T-cell (primary cell): ENCODE data around the gene KCTD19. TPM values are rescaled to one million over a fixed set of nuclear protein-coding genes. Genes with fewer than 3 reads are reported as not detected.

Experiments
- ATAC-seq, 4 experiments: fragments of 200-7000 bp in 3 of 4; fragments of 150-1000 bp in 1 of 4; cut with Tn5 transposase; replicated peaks in 1 of 4; 1 replicate in 3 of 4; 2 replicates in 1 of 4; pipeline ENCODE4 v1.10.0; 2021; ENCODE audit warnings: moderate library complexity in 3 of 4, mild to moderate bottlenecking in 2 of 4, moderate number of reproducible peaks in 1 of 4
- CTCF ChIA-PET, 2 donors: fragments of 300-600 bp; sonication (Branson Sonifier 250); formaldehyde crosslinking; loops; one replicate each; lab custom pipeline; 2022; ENCODE audit warnings: antibody characterized with exemption in 2 of 2; lab: Charles Lee
- POLR2A ChIA-PET, 2 donors: fragments of 300-600 bp; sonication (Branson Sonifier 250); formaldehyde crosslinking; loops; one replicate each; lab custom pipeline; 2022; ENCODE audit warnings: antibody characterized with exemption in 2 of 2; lab: Charles Lee
- DNase-seq, 35 experiments: peaks; one replicate each; pipeline versions ENCODE4 v3.0.0 to v3.0.0-alpha.2; 2013 to 2023
- H3K27ac ChIP-seq: one replicate; pipeline ENCODE4 v1.5.1; 2013; ENCODE audit warnings: low read length
- H3K27me3 ChIP-seq, 2 experiments: replicated peaks in 1 of 2; 1 replicate in 1 of 2; 2 replicates in 1 of 2; pipeline versions ENCODE4 v1.6.1 to v1.7.0; 2013; ENCODE audit warnings: low read length in 1 of 2, mixed read lengths in 1 of 2; ENCODE audit not compliant: control insufficient read depth in 2 of 2, insufficient read depth in 2 of 2; ENCODE audit errors: extremely low read depth in 1 of 2
- H3K36me3 ChIP-seq, 2 donors: 1 replicate in 1 of 2; 2 replicates in 1 of 2; pipeline versions ENCODE4 v1.6.1 to v1.7.0; 2013; ENCODE audit warnings: low read length in 1 of 2; ENCODE audit not compliant: control insufficient read depth in 2 of 2, insufficient read depth in 1 of 2; ENCODE audit errors: extremely low read depth in 1 of 2
- H3K4me1 ChIP-seq, 2 experiments: 1 replicate in 1 of 2; 2 replicates in 1 of 2; pipeline versions ENCODE4 v1.6.1 to v1.7.0; 2013; ENCODE audit warnings: low read length in 2 of 2, mixed read lengths in 1 of 2; ENCODE audit not compliant: insufficient read depth in 2 of 2, control insufficient read depth in 1 of 2; ENCODE audit errors: extremely low read depth in 1 of 2
- H3K4me3 ChIP-seq, 2 donors: 1 replicate in 1 of 2; 2 replicates in 1 of 2; pipeline versions ENCODE4 v1.5.1 to v1.7.0; 2013; ENCODE audit warnings: mild to moderate bottlenecking in 2 of 2, low read length in 1 of 2, moderate library complexity in 1 of 2; ENCODE audit not compliant: control insufficient read depth in 1 of 2; ENCODE audit errors: extremely low read depth in 1 of 2
- H3K9me3 ChIP-seq: 2 replicates; pipeline ENCODE4 v1.7.0; 2013
- H3K27ac Mint-ChIP-seq, 2 donors: one replicate each; pipeline ENCODE4 v1.8.0; 2020 to 2021; ENCODE audit warnings: mild to moderate bottlenecking in 2 of 2, mixed read lengths in 2 of 2
- H3K27me3 Mint-ChIP-seq, 2 donors: one replicate each; pipeline ENCODE4 v1.8.0; 2021 to 2022; ENCODE audit warnings: mixed read lengths in 2 of 2
- H3K36me3 Mint-ChIP-seq: one replicate; pipeline ENCODE4 v1.8.0; 2021; ENCODE audit warnings: mixed read lengths
- H3K4me1 Mint-ChIP-seq, 3 donors: one replicate each; pipeline ENCODE4 v1.8.0; 2020 to 2022; ENCODE audit warnings: mixed read lengths in 3 of 3, mild to moderate bottlenecking in 1 of 3
- H3K4me3 Mint-ChIP-seq, 3 donors: one replicate each; pipeline ENCODE4 v1.8.0; 2020 to 2022; ENCODE audit warnings: mild to moderate bottlenecking in 3 of 3, mixed read lengths in 3 of 3, moderate library complexity in 3 of 3
- H3K9me3 Mint-ChIP-seq, 3 donors: one replicate each; pipeline ENCODE4 v1.8.0; 2020 to 2022; ENCODE audit warnings: mixed read lengths in 3 of 3
- WGBS: methylation state at CpG from one replicate; pipeline ENCODE4 v1.1.5; 2013; ENCODE audit warnings: missing lambda C conversion rate; ENCODE audit not compliant: insufficient coverage; 5-methylcytosine and 5-hydroxymethylcytosine counted together
- total RNA-seq, 35 experiments: library from RNA in 6 of 35; stranded (reverse) in 6 of 35; fragments of 120-200 nt in 1 of 35; gene quantifications; one replicate each; pipeline versions ENCODE4 v1.2.1 to v1.2.4 and lab custom pipeline; 2013 to 2026

The KCTD19 gene
- total RNA-seq, 5 donors from 2014 or later (not counting 1 experiment from before 2014, with no cell fraction given): not detected

DNA sequence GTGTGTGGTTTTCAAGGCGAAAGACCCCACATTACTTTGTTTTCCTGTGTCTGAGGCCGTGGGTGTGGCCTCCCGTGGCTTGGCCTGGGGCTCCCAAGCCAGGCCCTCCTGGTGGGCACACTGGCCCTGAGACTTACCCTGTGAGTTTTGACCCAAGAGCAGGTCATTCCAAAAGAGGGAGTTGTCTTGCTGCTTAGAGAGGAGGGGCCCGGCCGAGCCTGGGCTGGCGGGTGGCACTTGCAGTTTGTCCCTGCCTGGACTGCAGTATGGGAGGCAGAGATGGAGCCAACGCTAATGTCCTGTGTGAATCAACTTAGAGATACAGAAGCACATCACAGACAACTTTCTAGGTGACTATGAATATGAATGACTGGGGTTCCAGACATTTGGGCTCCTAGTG is 24.5 kb downstream of the KCTD19 start:
- WGBS: 93% methylated on average over 3 of the region's 7 CpGs

GRCh38 chr16:67301080-67301782 is 25.3 kb downstream of the KCTD19 start:
- CTCF ChIA-PET: no interaction called here
- Mint-ChIP-seq H3K4me3 (no peak overlapping the region), H3K36me3 (no peaks in the 10 kb centered on the region), H3K9me3 (no peaks in the 10 kb centered on the region), H3K27me3 (peaks cover 5 to 8% of the 10 kb centered on the region in 2 donors), H3K4me1 (no peaks in the 10 kb centered on the region), H3K27ac (no peak overlapping the region)
- H3K27ac ChIP-seq: no peak overlapping the region
- no peaks in the 10 kb centered on the region for H3K36me3 ChIP-seq
- H3K9me3 ChIP-seq: no peaks in the 10 kb centered on the region
- 86% methylated on average over 2 of the region's 11 CpGs for WGBS
- no peaks in the 10 kb centered on the region for H3K4me1 ChIP-seq
- peaks cover 0 to 23% of the 10 kb centered on the region in 2 experiments for H3K27me3 ChIP-seq
- POLR2A ChIA-PET: no interaction called here
- no peak overlapping the region for H3K4me3 ChIP-seq
- no peak for DNase-seq
- no peak for ATAC-seq

More for the DNA sequence above, 24.5 kb downstream of the KCTD19 start:
- no peaks in the 10 kb centered on the region for H3K4me1 ChIP-seq
- H3K27me3 ChIP-seq: peaks cover 0 to 23% of the 10 kb centered on the region in 2 experiments
- H3K36me3 Mint-ChIP-seq: no peaks in the 10 kb centered on the region
- no peak overlapping the region for H3K27ac Mint-ChIP-seq
- no peaks in the 10 kb centered on the region for H3K36me3 ChIP-seq
- CTCF ChIA-PET: no interaction called here
- H3K4me3 Mint-ChIP-seq: no peak overlapping the region
- no peaks in the 10 kb centered on the region for H3K9me3 Mint-ChIP-seq
- ATAC-seq (no peak), DNase-seq (no peak)
- no peaks in the 10 kb centered on the region for H3K9me3 ChIP-seq
- POLR2A ChIA-PET: interaction anchor here in 1 of 2 donors (0.7 kb wide), 1 partner anchor 1083 kb away, joined by 3 read pairs; no protein-coding TSS in a partner anchor
- H3K4me3 ChIP-seq: no peak overlapping the region
- no peaks in the 10 kb centered on the region for H3K4me1 Mint-ChIP-seq
- H3K27me3 Mint-ChIP-seq: peaks cover 6 to 12% of the 10 kb centered on the region in 2 donors
- no peak overlapping the region for H3K27ac ChIP-seq

DNA sequence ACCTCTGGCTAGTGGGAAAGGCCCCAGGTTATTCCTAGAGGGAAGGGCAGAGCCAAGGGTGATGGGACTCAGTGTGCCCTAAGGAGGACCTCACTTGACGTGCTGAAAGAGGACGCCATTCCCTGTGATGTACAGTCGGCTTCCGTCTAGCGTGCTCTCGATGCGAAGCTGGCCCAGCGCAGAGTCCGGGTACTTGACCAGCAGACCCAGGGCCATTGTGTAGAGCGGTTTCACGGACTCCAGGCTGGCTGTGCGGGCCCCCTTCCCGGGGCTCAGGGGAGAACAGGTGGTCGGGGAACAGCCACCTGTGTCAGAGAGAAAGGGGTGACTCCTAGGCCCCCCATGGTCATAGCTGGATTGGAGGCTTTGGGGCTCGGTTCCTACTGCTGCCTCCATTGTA is 27.3 kb downstream of the KCTD19 start:
- WGBS: 90% methylated on average over 13 of the region's 15 CpGs
- ChIA-PET POLR2A (interaction anchor here in 1 of 2 donors (0.5 kb wide), 1 partner anchor 14 kb away, joined by 3 read pairs; no protein-coding TSS in a partner anchor), CTCF (no interaction called here)
- Histone ChIP-seq H3K9me3 (no peaks in the 10 kb centered on the region), H3K4me1 (peaks cover 0 to 4% of the 10 kb centered on the region in 2 experiments), H3K27ac (no peak overlapping the region), H3K4me3 (no peak overlapping the region), H3K27me3 (peaks cover 0 to 23% of the 10 kb centered on the region in 2 experiments), H3K36me3 (no peaks in the 10 kb centered on the region)
- DNase-seq (no peak), ATAC-seq (no peak)
- H3K4me3 Mint-ChIP-seq: no peak overlapping the region
- H3K27ac Mint-ChIP-seq: no peak overlapping the region
- H3K9me3 Mint-ChIP-seq: no peaks in the 10 kb centered on the region
- H3K4me1 Mint-ChIP-seq: no peaks in the 10 kb centered on the region
- no peaks in the 10 kb centered on the region for H3K36me3 Mint-ChIP-seq
- H3K27me3 Mint-ChIP-seq: peaks cover 4 to 5% of the 10 kb centered on the region in 2 donors

DNA sequence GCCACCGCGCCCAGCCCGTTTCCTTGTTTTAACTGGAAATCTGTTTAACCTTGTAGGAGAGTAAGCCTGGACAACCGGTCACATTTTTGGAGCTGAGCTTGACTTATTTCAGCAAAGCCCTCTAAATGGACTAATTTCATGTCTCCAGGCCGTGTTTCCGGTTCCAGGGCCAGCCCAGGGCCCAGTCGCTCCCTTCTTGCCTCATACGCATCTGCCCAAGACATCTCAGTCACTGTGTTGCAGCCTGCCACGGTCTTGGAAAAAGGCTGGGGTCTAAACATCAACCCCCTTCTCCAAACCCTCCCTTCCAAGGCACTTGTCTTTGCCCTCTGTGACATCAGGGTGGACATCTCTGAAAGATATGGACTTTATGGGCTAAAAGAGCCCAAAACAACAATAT is 28.3 kb downstream of the KCTD19 start:
- Mint-ChIP-seq H3K27ac (no peak overlapping the region), H3K27me3 (peaks cover 4 to 5% of the 10 kb centered on the region in 2 donors), H3K9me3 (no peaks in the 10 kb centered on the region), H3K4me1 (peaks cover 0 to 1% (median 0%) of the 10 kb centered on the region in 3 donors), H3K4me3 (no peak overlapping the region), H3K36me3 (no peaks in the 10 kb centered on the region)
- 92% methylated on average over 8 of the region's 9 CpGs for WGBS
- POLR2A ChIA-PET: no interaction called here
- Histone ChIP-seq H3K27me3 (peaks cover 0 to 23% of the 10 kb centered on the region in 2 experiments), H3K4me1 (peaks cover 0 to 5% of the 10 kb centered on the region in 2 experiments), H3K9me3 (no peaks in the 10 kb centered on the region), H3K36me3 (no peaks in the 10 kb centered on the region), H3K4me3 (no peak overlapping the region), H3K27ac (no peak overlapping the region)
- CTCF ChIA-PET: interaction anchor here in 1 of 2 donors (0.7 kb wide), 1 partner anchor 366 kb away, joined by 3 read pairs; no protein-coding TSS in a partner anchor
- DNase-seq (no peak), ATAC-seq (no peak)

DNA sequence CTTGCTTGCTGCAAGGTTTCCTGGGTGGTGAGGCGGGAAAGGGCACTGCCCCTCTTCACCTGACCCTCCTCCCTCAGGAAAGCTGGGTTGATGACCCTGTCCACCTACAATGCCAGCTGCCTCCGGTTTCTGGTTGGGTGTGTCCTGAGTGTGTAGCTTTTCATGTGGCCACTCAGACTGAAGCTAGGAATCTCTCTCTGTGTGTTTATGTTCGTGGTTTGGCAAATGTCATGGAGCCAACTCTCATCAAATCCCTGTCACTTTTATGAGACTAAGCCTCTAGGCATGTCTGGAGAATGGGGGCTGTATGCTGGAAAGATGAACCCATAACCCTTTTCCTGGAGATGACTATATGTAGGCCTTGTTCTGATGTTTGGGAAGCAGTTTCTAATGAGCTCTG is 30.1 kb downstream of the KCTD19 start:
- H3K27me3 ChIP-seq: peaks cover 0 to 22% of the 10 kb centered on the region in 2 experiments
- no peaks in the 10 kb centered on the region for H3K36me3 Mint-ChIP-seq
- peaks cover 0 to 5% of the 10 kb centered on the region in 2 experiments for H3K4me1 ChIP-seq
- H3K9me3 Mint-ChIP-seq: no peaks in the 10 kb centered on the region
- ChIA-PET POLR2A (no interaction called here), CTCF (interaction anchor here (0.5 to 0.6 kb wide), 2 partner anchors 15 to 484 kb away, joined by 3 read pairs; no protein-coding TSS in a partner anchor)
- no peak overlapping the region for H3K27ac Mint-ChIP-seq
- no peaks in the 10 kb centered on the region for H3K36me3 ChIP-seq
- no peak overlapping the region for H3K4me3 Mint-ChIP-seq
- no peak overlapping the region for H3K27ac ChIP-seq
- ATAC-seq (no peak), DNase-seq (no peak)
- H3K4me1 Mint-ChIP-seq: peaks cover 0 to 6% (median 0%) of the 10 kb centered on the region in 3 donors
- peaks cover 4 to 5% of the 10 kb centered on the region in 2 donors for H3K27me3 Mint-ChIP-seq
- H3K9me3 ChIP-seq: no peaks in the 10 kb centered on the region
- no peak overlapping the region for H3K4me3 ChIP-seq
- WGBS: no CpG with 5 or more reads among the region's 3 CpGs

- Mint-ChIP-seq H3K9me3 (no peaks in the 10 kb centered on the region), H3K36me3 (no peaks in the 10 kb centered on the region), H3K4me3 (no peak overlapping the region), H3K27me3 (peaks cover 0 to 3% of the 10 kb centered on the region in 2 donors), H3K27ac (no peak overlapping the region), H3K4me1 (peaks cover 0 to 6% (median 3%) of the 10 kb centered on the region in 3 donors)
- Histone ChIP-seq H3K4me1 (peaks cover 0 to 15% of the 10 kb centered on the region in 2 experiments), H3K27ac (no peak overlapping the region), H3K4me3 (no peak overlapping the region), H3K27me3 (peaks cover 0 to 15% of the 10 kb centered on the region in 2 experiments), H3K9me3 (no peaks in the 10 kb centered on the region), H3K36me3 (no peaks in the 10 kb centered on the region)
- CTCF ChIA-PET: no interaction called here
- DNase-seq: no peak
- ATAC-seq: no peak
- POLR2A ChIA-PET: no interaction called here
- WGBS: 94% methylated on average over 2 of the region's 7 CpGs
Observed at GRCh38 chr16:67294938-67295361, 31.6 kb downstream of the KCTD19 start.
